B cell (primary cell): ENCODE data around the gene RHOD. TPM values are rescaled to one million over a fixed set of nuclear protein-coding genes. Genes with fewer than 3 reads are reported as not detected.

ENCODE experiments used
- ATAC-seq: fragments of 200-7000 bp; cut with Tn5 transposase; one replicate; pipeline ENCODE4 v1.10.0; 2021; ENCODE audit warnings: low read depth, mild to moderate bottlenecking, moderate number of reproducible peaks, moderate library complexity
- CTCF ChIA-PET: fragments of 350-600 bp; sonication (Branson Sonifier 250); formaldehyde crosslinking; loops from one replicate; lab custom pipeline; 2021; ENCODE audit warnings: antibody characterized with exemption, inconsistent platforms; lab: Charles Lee
- POLR2A ChIA-PET: fragments of 350-600 bp; sonication (Branson Sonifier 250); formaldehyde crosslinking; loops from one replicate; lab custom pipeline; 2021; ENCODE audit warnings: antibody characterized with exemption; lab: Charles Lee
- DNase-seq: peaks from one replicate; pipeline ENCODE4 v3.0.0; 2013
- H2AFZ ChIP-seq: 2 replicates; pipeline ENCODE4 v1.6.1; 2012; ENCODE audit warnings: mild to moderate bottlenecking, low read depth, low read length; ENCODE audit not compliant: insufficient read depth, poor library complexity, severe bottlenecking
- H3K27ac ChIP-seq, 2 donors: 1 replicate in 1 of 2; 2 replicates in 1 of 2; pipeline ENCODE4 v1.5.1; 2012 to 2013; ENCODE audit warnings: low read length in 2 of 2, mild to moderate bottlenecking in 2 of 2, moderate library complexity in 1 of 2
- H3K27me3 ChIP-seq, 4 experiments: fragments of 200-600 bp in 1 of 4; sonication (generic) in 1 of 4; replicated peaks in 1 of 4; 1 replicate in 2 of 4; 2 replicates in 2 of 4; pipeline versions ENCODE4 v1.6.1 to v1.7.0; 2013 to 2016; ENCODE audit warnings: low read length in 3 of 4, mild to moderate bottlenecking in 2 of 4, mixed read lengths in 1 of 4, moderate library complexity in 1 of 4; ENCODE audit not compliant: insufficient read depth in 4 of 4, control insufficient read depth in 3 of 4; ENCODE audit errors: control extremely low read depth in 1 of 4
- H3K36me3 ChIP-seq, 2 experiments: replicated peaks in 1 of 2; 1 replicate in 1 of 2; 2 replicates in 1 of 2; pipeline versions ENCODE4 v1.6.1 to v1.7.1; 2013; ENCODE audit warnings: low read length in 1 of 2; ENCODE audit not compliant: insufficient read depth in 2 of 2, control insufficient read depth in 1 of 2; ENCODE audit errors: control extremely low read depth in 1 of 2, extremely low read depth in 1 of 2
- H3K4me1 ChIP-seq, 2 donors: fragments of 200-600 bp in 1 of 2; sonication (generic) in 1 of 2; 1 replicate in 1 of 2; 2 replicates in 1 of 2; pipeline versions ENCODE4 v1.5.1 to v1.6.1; 2013 to 2017; ENCODE audit warnings: low read length in 2 of 2; ENCODE audit not compliant: control insufficient read depth in 2 of 2, insufficient read depth in 2 of 2
- H3K4me2 ChIP-seq: replicated peaks from 2 replicates; pipeline ENCODE3; 2012; ENCODE audit warnings: mild to moderate bottlenecking, low read depth, low read length; ENCODE audit not compliant: poor library complexity, severe bottlenecking
- H3K4me3 ChIP-seq, 5 experiments: fragments of 200-600 bp in 1 of 5; sonication (generic) in 1 of 5; 1 replicate in 3 of 5; 2 replicates in 2 of 5; pipeline versions ENCODE4 v1.5.1 to v1.7.0; 2011 to 2016; ENCODE audit warnings: low read length in 4 of 5, mild to moderate bottlenecking in 4 of 5, low read depth in 2 of 5, control low read depth in 1 of 5, moderate library complexity in 1 of 5; ENCODE audit not compliant: insufficient read depth in 1 of 5; ENCODE audit errors: control extremely low read depth in 1 of 5, extremely low read depth in 1 of 5
- H3K79me2 ChIP-seq: fragments of 200-600 bp; sonication (generic); one replicate; pipeline ENCODE4 v1.6.0; 2016; ENCODE audit warnings: low read length; ENCODE audit not compliant: control insufficient read depth, insufficient read depth
- H3K9ac ChIP-seq: fragments of 200-600 bp; sonication (generic); 2 replicates; pipeline ENCODE4 v1.6.1; 2017; ENCODE audit warnings: mild to moderate bottlenecking, low read length, moderate library complexity
- H3K9me3 ChIP-seq, 3 donors: one replicate each; pipeline versions ENCODE4 v1.6.1 to v1.7.1; 2013; ENCODE audit warnings: low read length in 2 of 3; ENCODE audit not compliant: control insufficient read depth in 2 of 3, insufficient read depth in 1 of 3; ENCODE audit errors: control extremely low read depth in 1 of 3
- H4K20me1 ChIP-seq: 2 replicates; pipeline ENCODE4 v1.6.0; 2012; ENCODE audit warnings: mild to moderate bottlenecking, low read length; ENCODE audit not compliant: insufficient read depth, control insufficient read depth, poor library complexity, severe bottlenecking
- H3K27ac Mint-ChIP-seq: one replicate; pipeline ENCODE4 v1.8.0; 2021; ENCODE audit warnings: mixed read lengths
- H3K27me3 Mint-ChIP-seq: one replicate; pipeline ENCODE4 v1.8.0; 2021; ENCODE audit warnings: mixed read lengths
- H3K4me1 Mint-ChIP-seq: one replicate; pipeline ENCODE4 v1.8.0; 2021; ENCODE audit warnings: mixed read lengths
- H3K4me3 Mint-ChIP-seq: one replicate; pipeline ENCODE4 v1.8.0; 2021; ENCODE audit warnings: mixed read lengths
- H3K9me3 Mint-ChIP-seq: one replicate; pipeline ENCODE4 v1.8.0; 2022; ENCODE audit warnings: mixed read lengths; ENCODE audit not compliant: insufficient read depth
- EZH2 ChIP-seq: IDR thresholded peaks from 2 replicates; pipeline ENCODE4 v1.6.1; 2012; ENCODE audit warnings: borderline replicate concordance, low read depth, mild to moderate bottlenecking, moderate library complexity, low read length; ENCODE audit not compliant: insufficient read depth, poor library complexity, severe bottlenecking
- WGBS: methylation state at CpG from one replicate; pipeline ENCODE4 v1.1.5; 2013; ENCODE audit warnings: missing lambda C conversion rate; ENCODE audit not compliant: insufficient coverage; 5-methylcytosine and 5-hydroxymethylcytosine counted together
- intact Hi-C: fragments of 100-400 bp; cut with micrococcal nuclease; formaldehyde crosslinking; loops from one replicate; pipeline ENCODE4 v1.10.0; 2022
- polyA plus RNA-seq: library from polyadenylated mRNA; depleted of rRNA; stranded (reverse); fragments of >200 nt; gene quantifications from 2 replicates; pipeline ENCODE4 v1.2.3, GENCODE V29; 2012
- total RNA-seq, 2 donors: library from RNA; stranded (reverse); fragments of 120-200 nt in 1 of 2; gene quantifications; 1 replicate in 1 of 2; 2 replicates in 1 of 2; pipeline versions ENCODE4 v1.2.3 to v1.2.4, GENCODE V29; 2013 to 2022
- TF ChIP-seq, protein P1 (sequence below): fragments of 200-600 bp; IDR thresholded peaks from one replicate; pipeline ENCODE4 v1.8.0; 2022; ENCODE audit warnings: antibody characterized with exemption, mild to moderate bottlenecking

RHOD gene
- total and polyA plus RNA-seq, 2 donors (not counting 1 experiment from before 2014, with no cell fraction given): 0.42 to 0.48 TPM

DNA sequence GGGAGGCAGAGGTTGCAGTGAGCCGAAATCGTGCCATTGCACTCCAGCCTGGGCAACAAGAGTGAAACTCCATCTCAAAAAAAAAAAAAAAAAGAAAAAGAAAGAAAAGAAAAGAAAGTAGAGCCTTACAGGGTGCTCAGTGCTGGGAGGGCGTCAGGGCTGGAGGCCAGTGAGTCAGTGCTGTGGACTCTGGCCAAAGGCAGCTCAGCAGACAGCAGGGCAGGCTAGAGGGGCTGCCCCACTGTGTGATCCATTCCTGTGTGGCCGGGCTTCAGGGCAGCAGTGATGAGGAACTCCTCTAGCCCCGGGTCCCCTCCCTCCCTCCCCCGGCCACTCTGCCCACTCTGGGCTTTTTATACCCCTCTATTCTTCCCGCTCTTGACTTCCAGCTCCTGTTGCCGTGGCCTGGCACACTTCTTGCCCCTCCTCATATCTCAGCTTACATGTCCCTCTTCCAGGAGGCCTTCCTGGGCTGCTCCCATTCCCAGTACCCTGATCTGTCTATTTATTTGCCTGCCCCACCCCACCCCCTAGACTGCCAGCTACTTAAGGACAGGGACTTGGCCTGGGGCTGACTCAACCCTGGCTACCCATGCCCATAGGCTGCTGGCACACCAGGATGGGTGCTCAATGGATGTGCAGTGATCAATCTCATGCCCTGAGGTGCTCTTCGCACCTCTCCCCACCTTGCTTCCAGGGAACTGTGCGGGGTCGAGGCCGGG, 23.7 kb upstream of the RHOD start:
- peaks cover 21% of the 10 kb centered on the region for H3K4me1 Mint-ChIP-seq

DNA sequence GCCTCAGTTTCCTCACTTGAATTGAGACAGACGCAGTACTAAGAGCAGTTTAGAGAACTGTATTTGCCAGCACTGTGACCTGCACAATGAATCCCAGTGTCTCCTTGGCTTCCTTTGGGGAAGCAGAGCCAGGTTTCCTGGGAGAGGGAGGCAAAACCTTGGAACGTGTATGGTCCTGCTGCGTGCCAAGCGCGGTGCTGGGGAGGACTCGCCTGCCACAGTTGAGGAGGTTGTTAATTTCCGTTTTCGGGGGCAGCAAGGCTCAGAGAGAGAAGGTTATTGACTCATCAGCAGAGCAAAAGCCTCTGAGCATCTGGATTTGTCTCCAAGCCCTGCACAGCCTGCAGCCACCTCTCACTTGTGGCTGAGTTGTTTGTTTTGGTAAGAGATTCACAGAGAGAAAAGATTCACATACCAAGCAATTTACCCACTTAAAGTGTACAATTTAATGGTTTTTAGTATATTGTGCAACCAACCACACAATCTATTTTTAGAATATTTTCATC, 22.9 kb upstream of the RHOD start:
- intact Hi-C loops: no loop called here
- ATAC-seq (no peak), DNase-seq (no peak)
- Mint-ChIP-seq H3K27me3 (peaks cover 50% of the 10 kb centered on the region), H3K4me3 (no peak overlapping the region), H3K9me3 (no peaks in the 10 kb centered on the region), H3K27ac (no peak overlapping the region), H3K4me1 (peaks cover 16% of the 10 kb centered on the region)
- Histone ChIP-seq H3K36me3 (no peaks in the 10 kb centered on the region), H2AFZ (no peak overlapping the region), H3K4me1 (peaks cover 14 to 19% of the 10 kb centered on the region in 2 donors), H3K79me2 (no peaks in the 10 kb centered on the region), H3K9me3 (no peaks in the 10 kb centered on the region), H3K9ac (no peak overlapping the region), H3K27me3 (peaks cover 0 to 53% (median 24%) of the 10 kb centered on the region in 4 experiments), H4K20me1 (no peaks in the 10 kb centered on the region), H3K4me3 (no peak overlapping the region), H3K27ac (no peak overlapping the region), H3K4me2 (no peak overlapping the region)
- ChIA-PET POLR2A (no interaction called here), CTCF (no interaction called here)
- 82% methylated on average over 8 of the region's 8 CpGs for WGBS
- TF ChIP-seq, protein P1, sequence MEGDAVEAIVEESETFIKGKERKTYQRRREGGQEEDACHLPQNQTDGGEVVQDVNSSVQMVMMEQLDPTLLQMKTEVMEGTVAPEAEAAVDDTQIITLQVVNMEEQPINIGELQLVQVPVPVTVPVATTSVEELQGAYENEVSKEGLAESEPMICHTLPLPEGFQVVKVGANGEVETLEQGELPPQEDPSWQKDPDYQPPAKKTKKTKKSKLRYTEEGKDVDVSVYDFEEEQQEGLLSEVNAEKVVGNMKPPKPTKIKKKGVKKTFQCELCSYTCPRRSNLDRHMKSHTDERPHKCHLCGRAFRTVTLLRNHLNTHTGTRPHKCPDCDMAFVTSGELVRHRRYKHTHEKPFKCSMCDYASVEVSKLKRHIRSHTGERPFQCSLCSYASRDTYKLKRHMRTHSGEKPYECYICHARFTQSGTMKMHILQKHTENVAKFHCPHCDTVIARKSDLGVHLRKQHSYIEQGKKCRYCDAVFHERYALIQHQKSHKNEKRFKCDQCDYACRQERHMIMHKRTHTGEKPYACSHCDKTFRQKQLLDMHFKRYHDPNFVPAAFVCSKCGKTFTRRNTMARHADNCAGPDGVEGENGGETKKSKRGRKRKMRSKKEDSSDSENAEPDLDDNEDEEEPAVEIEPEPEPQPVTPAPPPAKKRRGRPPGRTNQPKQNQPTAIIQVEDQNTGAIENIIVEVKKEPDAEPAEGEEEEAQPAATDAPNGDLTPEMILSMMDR: no peak
- no peak for TF ChIP-seq EZH2

More for the DNA sequence above, 23.7 kb upstream of the RHOD start:
- Histone ChIP-seq H2AFZ (no peak overlapping the region), H3K27me3 (peaks cover 0 to 59% (median 27%) of the 10 kb centered on the region in 4 experiments), H3K4me3 (no peak overlapping the region), H3K27ac (no peak overlapping the region), H3K9ac (no peak overlapping the region), H3K9me3 (no peaks in the 10 kb centered on the region), H4K20me1 (no peaks in the 10 kb centered on the region), H3K4me1 (peaks cover 21 to 26% of the 10 kb centered on the region in 2 donors), H3K4me2 (no peak overlapping the region), H3K79me2 (no peaks in the 10 kb centered on the region), H3K36me3 (no peaks in the 10 kb centered on the region)
- intact Hi-C loops: no loop called here
- CTCF ChIA-PET: no interaction called here
- H3K4me3 Mint-ChIP-seq: no peak overlapping the region
- 57% methylated on average over 9 of the region's 12 CpGs for WGBS
- peaks cover 52% of the 10 kb centered on the region for H3K27me3 Mint-ChIP-seq
- DNase-seq: no peak
- no peaks in the 10 kb centered on the region for H3K9me3 Mint-ChIP-seq
- POLR2A ChIA-PET: no interaction called here
- no peak for ATAC-seq
- H3K27ac Mint-ChIP-seq: no peak overlapping the region
- TF ChIP-seq, protein P1: no peak
- no peak for TF ChIP-seq EZH2
